ENCODE measurements around the gene NDOR1.
"Not testable (repeated sequence)": the region's sequence is repeated elsewhere in the genome, so short reads cannot be mapped to it uniquely, and the experiment has no call there.

The NDOR1 gene

DNA sequence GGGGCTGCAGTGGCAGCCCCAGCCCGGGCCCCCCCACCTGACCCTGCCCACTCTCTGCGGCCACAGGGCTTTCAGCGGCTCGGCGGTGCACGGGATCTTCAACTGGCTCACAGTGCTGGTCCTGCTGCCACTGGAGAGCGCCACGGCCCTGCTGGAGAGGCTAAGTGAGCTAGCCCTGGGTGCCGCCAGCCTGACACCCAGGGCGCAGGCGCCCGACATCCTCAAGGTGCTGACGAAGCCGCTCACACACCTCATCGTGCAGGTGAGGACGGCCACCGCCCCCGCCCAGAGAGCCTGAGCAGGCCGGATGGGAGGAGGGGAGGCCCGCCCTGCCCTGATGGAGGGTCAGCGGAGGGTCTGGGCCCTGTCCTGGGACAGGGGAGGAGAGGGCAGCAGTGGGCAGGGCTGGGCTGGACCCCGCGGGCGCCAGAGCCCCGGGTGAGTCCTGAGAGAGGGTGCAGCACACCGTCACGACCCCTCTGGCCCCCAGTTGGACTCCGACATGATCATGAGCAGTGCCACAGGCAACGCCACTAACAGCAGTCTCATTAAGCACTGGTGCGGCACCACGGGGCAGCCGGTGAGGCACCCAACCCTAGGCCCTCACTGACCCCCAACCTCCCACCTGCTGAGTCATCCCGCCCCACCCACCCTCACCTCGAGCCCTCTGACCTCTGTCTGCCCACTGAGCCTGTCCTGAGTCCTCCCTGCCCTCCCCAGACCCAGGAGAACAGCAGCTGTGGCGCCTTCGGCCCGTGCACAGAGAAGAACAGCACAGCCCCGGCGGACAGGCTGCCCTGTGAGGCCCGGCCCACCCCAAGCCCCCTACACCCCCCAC, 27.9 kb downstream of the NDOR1 start:
- DNase-seq: no peak

DNA sequence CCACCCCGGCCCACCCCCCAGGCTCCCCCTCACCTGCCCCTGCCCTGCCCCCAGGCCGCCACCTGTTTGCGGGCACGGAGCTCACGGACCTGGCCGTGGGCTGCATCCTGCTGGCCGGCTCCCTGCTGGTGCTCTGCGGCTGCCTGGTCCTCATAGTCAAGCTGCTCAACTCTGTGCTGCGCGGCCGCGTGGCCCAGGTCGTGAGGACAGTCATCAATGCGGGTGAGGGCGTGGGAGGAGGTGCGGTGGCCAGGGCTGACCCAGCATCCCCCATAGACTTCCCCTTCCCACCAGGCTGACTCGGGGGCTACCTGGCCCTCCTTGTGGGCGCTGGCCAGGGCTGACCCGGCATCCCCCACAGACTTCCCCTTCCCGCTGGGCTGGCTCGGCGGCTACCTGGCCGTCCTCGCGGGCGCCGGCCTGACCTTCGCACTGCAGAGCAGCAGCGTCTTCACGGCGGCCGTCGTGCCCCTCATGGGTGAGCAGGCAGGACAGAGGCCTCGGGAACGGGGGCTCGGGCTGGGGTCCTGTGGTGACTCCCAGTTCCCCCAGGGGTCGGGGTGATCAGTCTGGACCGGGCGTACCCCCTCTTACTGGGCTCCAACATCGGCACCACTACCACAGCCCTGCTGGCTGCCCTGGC, 28.7 kb downstream of the NDOR1 start:
- DNase-seq: no peak

DNA sequence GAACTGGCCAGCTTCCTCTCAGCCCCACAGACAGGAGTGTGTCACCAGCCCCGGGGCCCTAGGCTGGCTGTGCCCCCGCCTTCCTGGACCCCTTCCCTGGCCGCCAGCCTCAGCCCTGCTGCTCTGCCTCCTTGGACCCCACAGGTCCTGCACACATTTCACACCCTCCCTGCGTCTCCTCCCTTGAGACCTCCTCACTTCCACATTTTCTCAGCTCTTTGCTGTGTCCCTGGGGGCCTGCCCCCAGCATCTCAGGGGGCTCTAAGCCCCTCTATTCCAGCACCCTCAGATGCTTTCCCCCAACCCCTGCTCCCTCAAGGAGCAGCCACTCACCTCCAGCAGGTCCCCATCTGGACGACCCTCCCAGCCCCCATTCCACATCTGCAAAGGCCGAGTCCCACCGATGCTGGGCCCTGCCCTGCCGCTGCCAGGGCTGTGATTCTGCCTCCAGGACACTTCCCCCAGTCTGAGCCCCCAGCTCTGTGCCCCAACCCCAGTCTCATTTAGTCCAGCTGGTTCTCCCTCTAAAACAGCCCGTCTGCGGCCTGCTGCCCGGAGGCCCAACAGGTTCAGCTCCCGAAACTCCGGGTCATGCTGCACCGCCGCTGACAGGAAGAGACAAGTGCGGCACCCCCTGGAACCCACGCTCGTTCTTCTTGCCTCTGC, 29.4 kb downstream of the NDOR1 start:
- DNase-seq: no peak

DNA sequence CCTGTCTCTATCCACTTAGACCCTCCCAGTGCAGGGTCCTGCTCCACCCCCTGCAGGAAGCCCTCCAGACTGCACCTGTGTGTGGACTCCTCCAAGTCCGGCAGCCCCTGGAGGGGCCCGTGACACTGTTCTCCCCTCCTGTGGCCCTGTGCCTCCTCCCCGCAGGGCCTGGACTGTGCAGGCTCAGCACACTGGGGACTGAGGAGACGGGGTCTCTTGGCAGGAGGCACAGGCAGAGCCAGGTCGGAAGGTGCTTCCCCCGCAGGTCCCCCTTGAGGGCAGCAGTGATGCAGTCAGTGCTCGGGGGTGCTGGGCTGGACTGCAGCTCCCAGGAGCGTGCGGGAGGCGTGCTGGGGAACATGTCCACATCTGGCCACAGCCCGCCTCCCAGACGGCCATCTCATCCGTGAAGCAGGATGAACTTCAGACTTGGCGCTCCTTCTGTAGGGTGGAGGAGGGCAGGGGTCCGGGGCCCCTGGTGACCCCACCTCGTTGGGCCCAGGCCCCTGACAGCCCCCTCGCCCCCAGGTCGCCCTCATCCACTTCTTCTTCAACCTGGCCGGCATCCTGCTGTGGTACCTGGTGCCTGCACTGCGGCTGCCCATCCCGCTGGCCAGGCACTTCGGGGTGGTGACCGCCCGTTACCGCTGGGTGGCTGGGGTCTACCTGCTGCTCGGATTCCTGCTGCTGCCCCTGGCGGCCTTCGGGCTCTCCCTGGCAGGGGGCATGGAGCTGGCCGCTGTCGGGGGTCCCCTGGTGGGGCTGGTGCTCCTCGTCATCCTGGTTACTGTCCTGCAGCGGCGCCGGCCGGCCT, 30.1 kb downstream of the NDOR1 start:
- DNase-seq: no peak

DNA sequence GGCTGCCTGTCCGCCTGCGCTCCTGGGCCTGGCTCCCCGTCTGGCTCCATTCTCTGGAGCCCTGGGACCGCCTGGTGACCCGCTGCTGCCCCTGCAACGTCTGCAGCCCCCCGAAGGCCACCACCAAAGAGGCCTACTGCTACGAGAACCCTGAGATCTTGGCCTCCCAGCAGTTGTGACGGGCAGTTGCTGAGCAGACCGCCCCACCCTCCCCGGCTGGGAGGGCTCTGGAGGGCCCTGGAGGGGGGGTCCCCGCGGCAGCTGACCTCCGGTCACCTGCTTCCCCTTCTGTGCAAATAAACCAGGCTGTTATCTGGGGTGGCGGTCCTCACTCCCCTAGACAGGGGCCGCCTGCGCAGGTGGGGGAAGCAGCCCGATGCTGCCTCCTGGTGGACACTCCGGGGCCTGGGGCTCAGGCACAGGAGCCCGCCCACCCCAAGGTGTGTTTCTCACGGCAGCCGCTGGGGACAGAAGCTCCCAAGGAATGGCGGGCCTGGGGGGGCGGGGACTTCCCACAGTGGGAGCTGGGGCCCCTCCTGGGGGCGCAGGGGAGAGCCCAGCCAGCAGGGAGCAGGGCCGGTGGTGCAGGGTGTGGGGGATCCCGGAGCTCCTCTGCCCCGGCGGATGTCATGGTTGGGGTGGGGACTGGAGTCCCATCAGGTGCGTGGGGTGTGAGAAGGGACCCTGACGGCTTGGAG, 30.9 kb downstream of the NDOR1 start:
- peak; percentile 90 for DNase-seq

DNA sequence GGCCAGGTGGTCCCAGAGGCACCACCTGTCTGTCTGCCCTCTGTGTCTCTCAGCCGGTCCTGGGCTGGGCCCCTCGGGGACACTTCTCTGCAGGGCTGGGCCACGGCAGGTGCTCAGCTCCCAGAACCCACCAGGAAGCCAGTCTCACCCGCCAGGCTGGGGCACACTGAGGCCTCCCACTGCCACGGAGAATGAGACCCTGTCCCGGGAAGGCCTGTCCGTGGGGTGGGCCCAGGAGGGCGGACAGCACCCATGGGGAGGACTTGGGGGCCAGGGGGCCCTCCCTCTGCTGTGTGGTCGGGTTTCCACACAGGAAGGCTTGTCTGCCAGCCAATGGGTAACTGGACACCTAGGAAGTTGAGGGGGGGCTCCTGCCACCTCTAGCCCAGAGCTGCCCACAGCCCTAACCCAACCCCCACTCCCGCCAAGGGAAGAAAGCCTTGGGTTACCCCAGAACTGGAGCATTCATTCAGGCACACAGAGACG, 31.5 kb downstream of the NDOR1 start:
- DNase-seq: no peak

DNA sequence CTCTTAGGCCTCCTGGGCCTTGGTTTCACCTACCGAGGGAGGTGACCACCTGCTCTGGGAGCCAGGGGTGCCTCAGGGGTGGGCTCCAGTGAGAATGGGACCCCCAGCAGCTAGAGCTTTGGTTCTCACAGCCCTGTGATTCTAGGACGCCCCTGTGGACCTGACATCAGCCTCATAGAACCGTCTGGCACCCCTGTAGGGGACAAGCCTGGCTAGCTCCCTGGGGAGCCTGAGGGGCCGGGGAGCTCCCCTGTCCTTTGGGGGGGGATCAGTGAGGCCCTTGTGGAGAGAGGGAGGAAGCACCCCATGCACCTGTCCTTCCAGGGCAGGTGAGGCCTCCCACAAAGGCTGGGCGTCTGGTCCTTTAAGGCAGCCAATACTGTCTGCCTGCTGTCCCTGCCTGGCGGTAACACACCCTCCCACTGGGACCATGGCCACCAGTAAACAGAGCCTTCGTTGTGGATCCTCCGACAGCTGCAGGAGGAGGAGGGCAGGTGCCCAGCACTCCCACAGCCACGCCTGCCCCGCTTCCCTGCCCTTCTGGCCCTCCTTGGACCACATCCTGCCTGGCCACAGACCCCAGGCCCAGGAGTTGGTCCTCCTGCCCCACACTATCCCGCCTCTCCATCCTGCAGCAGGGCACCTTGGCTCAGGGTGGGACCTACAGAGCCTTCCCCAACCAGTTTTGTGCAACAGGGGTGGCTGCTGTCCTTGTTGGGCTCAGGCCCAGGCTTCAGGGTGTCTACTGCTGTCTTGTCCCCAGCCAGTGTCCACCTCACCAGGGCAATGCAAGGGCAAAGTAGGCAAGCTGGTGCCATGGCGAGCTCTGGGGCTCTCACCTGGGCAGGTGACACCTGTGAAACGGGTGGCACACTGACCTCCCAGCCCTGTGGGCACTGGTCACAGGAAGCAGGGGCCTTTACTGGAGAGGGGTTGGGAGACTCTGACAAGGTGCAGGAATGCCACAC, 32.5 kb downstream of the NDOR1 start:
- no peak for DNase-seq

DNA sequence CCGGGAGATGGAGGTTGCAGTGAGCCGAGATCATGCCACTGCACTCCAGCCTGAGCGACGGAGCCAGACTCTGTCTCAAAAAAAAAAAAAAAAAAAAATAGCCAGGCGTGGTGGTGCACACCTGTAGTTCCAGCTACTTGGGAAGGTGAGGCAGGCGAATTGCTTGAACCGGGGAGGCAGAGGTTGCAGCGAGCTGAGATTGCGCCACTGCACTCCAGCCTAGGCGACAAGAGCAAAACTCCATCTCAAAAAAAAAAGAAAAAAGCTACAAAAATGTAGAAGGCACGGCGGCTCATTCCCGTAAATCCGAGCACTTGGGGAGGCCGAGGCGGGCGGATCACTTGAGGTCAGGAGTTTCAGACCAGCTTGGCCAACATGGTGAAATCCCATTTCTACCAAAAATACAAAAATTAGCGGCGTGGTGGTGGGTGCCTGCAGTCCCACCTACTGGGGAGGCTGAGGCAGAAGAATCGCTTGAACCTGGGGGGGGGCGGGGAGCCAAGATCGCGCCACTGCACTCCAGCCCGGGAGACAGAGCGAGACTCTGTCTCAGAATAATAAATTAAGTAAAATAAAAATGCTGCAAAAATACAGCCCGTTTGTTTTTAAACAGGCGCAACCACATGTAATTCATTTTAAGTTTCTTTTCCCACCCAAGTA, 34.2 kb downstream of the NDOR1 start:
- not testable (repeated sequence) for DNase-seq

DNA sequence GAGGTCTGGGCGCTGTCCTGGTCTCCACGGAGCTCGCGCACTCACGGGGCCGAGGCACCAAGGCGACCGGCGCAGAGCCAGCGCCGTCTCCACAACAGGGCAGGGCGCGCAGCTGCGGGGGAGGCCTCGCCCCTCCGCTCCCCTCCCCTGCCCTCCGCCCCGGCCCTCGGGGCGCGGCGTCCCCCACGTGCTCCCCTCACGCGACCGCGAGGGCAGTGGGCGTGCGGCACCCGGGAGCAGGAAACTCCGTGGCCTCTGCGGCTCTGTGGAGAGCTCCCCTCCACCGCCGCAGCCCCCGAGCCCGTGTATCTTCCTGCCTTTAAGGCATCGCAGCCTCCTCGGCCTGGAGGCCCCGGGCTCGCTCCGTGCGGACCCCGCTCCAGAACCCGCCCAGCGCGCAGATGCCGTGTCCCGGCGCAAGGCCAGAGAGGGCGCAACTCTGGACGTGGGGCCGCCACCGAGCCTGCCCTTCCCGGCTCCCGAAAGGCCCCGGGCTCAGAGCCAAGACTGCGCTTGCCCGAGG, 34.9 kb downstream of the NDOR1 start:
- DNase-seq: peak; percentile 65

DNA sequence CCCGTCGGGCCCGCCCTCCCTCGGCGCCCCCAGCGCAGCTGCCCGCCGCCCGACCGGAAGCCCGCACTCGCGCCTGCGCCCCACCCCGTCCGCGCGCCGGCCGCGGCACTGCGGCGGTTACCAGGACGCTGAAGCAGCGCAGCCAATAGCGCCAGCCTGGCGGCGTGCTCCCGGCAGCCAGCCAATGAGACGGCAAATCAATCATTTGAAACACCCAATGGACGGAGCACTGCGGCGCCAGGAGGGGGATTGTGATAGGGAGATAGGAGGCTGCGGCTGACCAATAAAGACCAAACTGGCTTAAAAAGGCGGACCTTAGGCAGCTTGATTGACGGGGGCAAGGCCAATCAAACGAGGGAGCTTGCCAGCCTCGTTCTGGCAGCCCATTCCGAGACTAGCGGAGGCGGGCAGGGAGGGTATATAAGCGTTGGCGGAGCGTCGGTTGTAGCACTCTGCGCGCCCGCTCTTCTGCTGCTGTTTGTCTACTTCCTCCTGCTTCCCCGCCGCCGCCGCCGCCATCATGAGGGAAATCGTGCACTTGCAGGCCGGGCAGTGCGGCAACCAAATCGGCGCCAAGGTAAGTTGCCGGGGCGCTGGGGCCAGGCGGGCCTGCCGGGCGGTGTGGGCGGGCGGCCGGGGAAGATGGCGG, 35.5 kb downstream of the NDOR1 start, which contains the start of gene TUBB4B:
Gene TUBB4B, plus strand, starts transcription at position 447 of the 649 bp plus-strand sequence. Its CDS starts 74 bp downstream, at position 521.
- peak; percentile 94 for DNase-seq

DNA sequence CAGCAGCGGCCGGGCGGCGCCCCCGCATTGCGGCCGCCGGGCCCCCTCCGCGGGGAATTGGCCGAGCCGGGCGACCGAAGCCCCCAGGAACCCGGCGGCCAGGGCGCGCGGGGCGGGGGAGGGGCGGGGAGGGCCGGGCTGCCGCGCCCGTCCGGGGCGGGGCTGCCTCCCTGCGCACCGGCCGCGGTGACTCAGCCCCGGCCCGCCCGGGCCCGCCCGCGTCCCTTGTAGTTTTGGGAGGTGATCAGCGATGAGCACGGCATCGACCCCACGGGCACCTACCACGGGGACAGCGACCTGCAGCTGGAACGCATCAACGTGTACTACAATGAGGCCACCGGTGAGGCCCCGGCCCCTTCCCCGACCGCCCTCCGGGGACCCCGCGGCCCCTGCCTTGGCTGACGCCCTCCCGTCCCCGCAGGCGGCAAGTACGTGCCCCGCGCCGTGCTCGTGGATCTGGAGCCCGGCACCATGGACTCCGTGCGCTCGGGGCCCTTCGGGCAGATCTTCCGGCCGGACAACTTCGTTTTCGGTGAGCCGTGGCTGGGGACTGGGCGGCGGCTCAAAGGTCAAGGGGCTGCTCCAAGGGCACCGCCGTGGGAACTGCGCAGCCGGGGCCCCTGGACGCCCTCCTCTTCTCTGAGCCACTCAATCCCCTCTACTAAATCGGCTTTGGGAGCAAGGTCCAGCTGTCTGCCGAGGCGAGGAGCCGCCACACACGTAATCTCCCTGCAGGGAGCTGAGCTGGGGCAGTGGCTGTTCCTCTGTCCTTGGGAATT, 36.2 kb downstream of the NDOR1 start:
- DNase-seq: peak; percentile 64

DNA sequence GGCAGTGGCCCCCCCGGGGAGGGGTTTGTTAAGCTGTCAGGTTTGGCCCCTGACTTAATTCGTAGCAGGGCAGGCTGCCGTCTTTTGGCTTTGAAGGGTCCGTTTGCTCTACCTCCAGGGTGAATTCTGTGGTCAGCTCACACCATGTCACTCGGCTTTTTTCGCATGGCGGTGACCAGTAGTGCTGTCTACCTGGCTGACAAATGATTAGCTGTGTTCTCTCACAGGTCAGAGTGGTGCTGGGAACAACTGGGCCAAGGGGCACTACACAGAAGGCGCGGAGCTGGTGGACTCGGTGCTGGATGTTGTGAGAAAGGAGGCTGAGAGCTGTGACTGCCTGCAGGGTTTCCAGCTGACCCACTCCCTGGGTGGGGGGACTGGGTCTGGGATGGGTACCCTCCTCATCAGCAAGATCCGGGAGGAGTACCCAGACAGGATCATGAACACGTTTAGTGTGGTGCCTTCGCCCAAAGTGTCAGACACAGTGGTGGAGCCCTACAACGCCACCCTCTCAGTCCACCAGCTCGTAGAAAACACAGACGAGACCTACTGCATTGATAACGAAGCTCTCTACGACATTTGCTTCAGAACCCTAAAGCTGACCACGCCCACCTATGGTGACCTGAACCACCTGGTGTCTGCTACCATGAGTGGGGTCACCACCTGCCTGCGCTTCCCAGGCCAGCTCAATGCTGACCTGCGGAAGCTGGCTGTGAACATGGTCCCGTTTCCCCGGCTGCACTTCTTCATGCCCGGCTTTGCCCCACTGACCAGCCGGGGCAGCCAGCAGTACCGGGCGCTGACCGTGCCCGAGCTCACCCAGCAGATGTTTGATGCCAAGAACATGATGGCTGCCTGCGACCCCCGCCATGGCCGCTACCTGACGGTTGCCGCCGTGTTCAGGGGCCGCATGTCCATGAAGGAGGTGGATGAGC, 37.0 kb downstream of the NDOR1 start:
- DNase-seq: no peak

DNA sequence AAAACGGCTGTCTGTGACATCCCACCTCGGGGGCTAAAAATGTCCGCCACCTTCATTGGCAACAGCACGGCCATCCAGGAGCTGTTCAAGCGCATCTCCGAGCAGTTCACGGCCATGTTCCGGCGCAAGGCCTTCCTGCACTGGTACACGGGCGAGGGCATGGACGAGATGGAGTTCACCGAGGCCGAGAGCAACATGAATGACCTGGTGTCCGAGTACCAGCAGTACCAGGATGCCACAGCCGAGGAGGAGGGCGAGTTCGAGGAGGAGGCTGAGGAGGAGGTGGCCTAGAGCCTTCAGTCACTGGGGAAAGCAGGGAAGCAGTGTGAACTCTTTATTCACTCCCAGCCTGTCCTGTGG, 37.7 kb downstream of the NDOR1 start:
- not testable (repeated sequence) for DNase-seq

DNA sequence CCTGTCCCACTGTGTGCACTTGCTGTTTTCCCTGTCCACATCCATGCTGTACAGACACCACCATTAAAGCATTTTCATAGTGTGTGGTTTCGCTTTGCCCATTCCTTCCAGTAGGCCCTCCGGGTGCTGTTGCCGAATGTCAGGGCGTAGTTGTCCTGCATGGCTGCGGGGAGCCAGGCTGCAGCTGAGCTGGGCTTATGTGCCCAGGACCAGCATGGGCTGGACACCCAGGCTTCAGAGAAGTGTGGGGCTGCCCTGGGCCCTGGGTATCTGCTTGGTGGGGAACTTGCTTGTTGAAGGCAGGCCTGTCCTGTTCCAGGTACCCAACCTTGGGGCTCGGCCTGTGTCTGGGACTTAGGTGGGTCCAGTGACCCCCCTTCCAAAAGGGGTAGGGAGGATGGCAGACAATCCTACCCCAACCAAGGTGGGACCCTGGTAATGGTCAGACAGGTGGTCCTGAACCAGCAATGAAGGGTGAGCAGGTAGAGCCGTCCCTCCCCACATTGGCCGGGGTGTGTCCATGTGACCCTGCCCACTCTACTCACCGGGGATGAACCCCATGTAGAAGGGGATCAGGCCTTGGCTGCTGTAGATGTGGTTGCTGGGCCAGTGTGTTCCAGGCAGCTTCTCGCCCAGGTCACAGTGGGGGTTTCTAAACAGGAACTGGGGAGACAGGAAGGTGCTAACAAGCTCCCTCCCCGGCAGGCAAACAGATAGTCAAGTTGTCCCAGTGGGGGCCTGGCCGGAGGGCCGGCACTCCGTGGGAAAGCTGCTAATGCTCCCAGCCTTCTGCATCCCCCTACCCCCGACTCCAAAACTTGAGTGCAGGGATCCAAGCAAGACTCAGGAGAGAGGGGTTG, 38.4 kb downstream of the NDOR1 start:
- no peak for DNase-seq

DNA sequence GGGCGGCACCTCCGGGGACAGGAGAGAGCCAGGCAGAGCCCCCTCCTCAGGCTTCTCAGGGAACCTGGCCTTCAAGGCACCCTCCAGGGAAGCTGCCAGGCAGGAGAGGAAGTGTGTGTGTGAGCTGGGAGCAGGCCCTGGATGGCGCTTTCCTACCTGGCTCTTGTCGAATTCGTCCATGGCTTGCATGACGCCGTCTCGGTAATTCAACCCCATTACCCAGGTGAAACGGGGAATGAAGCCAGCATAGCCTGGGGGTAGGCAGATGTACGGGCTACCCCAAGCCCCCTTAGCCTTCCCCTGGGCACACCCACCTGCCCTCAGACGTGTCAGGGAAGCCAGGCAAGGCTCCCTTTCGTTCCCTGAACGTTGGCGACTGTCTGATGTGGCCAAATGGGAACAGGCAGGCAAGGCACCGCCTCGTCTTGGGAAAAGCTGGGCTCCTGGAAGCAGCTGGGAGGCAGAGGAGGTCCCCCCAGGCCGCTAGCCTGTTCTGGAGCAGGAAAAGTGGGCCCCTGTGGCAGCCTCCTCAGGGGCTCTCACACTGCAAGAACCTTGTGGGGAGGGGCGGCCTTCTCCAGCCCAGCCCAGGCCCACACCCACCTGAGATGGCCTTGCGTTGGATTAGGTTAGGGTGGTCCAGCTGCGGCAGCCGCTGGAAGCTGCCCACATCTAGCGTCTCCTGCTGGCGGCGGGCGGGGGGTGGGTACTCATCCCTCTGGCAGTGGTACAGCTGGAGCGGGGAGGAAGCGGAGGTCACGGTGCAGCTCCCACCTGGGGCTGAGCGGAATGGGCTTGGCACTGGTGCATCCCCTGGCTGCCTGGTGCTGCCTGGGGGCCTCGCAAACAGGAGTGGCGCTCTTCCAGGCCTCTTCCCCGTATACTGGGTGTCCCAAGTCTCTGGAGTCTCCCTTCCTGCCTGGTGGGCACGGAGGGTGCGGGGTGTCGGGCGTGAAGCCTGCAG, 39.3 kb downstream of the NDOR1 start:
- no peak for DNase-seq
